IMR-90 (cell line): ENCODE data around the gene PM20D1. TPM values are rescaled to one million over a fixed set of nuclear protein-coding genes. Genes with fewer than 3 reads are reported as not detected.

Experiments
- ATAC-seq: fragments of 200-7000 bp; cut with Tn5 transposase; 2 replicates; pipeline ENCODE4 v1.9.1; 2020; ENCODE audit warnings: low read depth, mild to moderate bottlenecking, moderate library complexity
- BruUV-seq: library from RNA; stranded (reverse); fragments of 400-500 nt; replicated peaks from 2 replicates; lab custom pipeline; 2021; lab: Mats Ljungman, UMichigan
- CTCF ChIA-PET: fragments of 300-600 bp; formaldehyde crosslinking; extraction: SDS; loops from one replicate; lab custom pipeline; 2021; ENCODE audit warnings: antibody characterized with exemption; lab: Yijun Ruan, JAX
- POLR2A ChIA-PET: fragments of 300-600 bp; sonication (Branson Sonifier 250); formaldehyde crosslinking; loops from one replicate; lab custom pipeline; 2022; ENCODE audit warnings: antibody characterized with exemption; ENCODE audit not compliant: unreplicated experiment; lab: Charles Lee
- DNase-seq: peaks from one replicate; pipeline ENCODE4 v3.0.0; 2013
- H2AFZ ChIP-seq: replicated peaks from 2 replicates; pipeline ENCODE3; 2013; ENCODE audit warnings: low read length, mild to moderate bottlenecking; ENCODE audit not compliant: poor library complexity
- H2AK5ac ChIP-seq: 2 replicates; pipeline ENCODE4 v1.6.1; 2013; ENCODE audit warnings: low read depth, low read length, inconsistent platforms
- H2AK9ac ChIP-seq: replicated peaks from 2 replicates; pipeline ENCODE3; 2013; ENCODE audit warnings: mild to moderate bottlenecking, low read depth, low read length, moderate library complexity; ENCODE audit not compliant: poor library complexity
- H2BK120ac ChIP-seq: 2 replicates; pipeline ENCODE4 v1.6.1; 2013; ENCODE audit warnings: low read depth, low read length, inconsistent platforms
- H2BK15ac ChIP-seq: 3 replicates; pipeline ENCODE4 v1.6.1; 2013; ENCODE audit warnings: low read depth, low read length, inconsistent platforms
- H2BK20ac ChIP-seq: 2 replicates; pipeline ENCODE4 v1.6.1; 2013; ENCODE audit warnings: low read depth, mild to moderate bottlenecking, inconsistent platforms, low read length, moderate library complexity
- H2BK5ac ChIP-seq: 2 replicates; pipeline ENCODE4 v1.6.1; 2013; ENCODE audit warnings: mild to moderate bottlenecking, low read depth, low read length, inconsistent platforms; ENCODE audit not compliant: poor library complexity, severe bottlenecking
- H3K14ac ChIP-seq: replicated peaks from 2 replicates; pipeline ENCODE4 v1.6.1; 2013; ENCODE audit warnings: low read depth, low read length, inconsistent platforms
- H3K18ac ChIP-seq: 2 replicates; pipeline ENCODE4 v1.6.1; 2013; ENCODE audit warnings: low read depth, low read length, control low read depth
- H3K23ac ChIP-seq: 2 replicates; pipeline ENCODE4 v1.6.1; 2013; ENCODE audit warnings: low read depth, low read length, inconsistent platforms
- H3K27ac ChIP-seq: 2 replicates; pipeline ENCODE4 v1.5.1; 2013; ENCODE audit warnings: mild to moderate bottlenecking, control low read depth, low read length; ENCODE audit not compliant: insufficient read depth
- H3K27me3 ChIP-seq: 2 replicates; pipeline ENCODE4 v1.6.1; 2013; ENCODE audit warnings: low read length; ENCODE audit not compliant: control insufficient read depth, insufficient read depth
- H3K36me3 ChIP-seq: 2 replicates; pipeline ENCODE4 v1.6.1; 2013; ENCODE audit warnings: low read length, mixed read lengths; ENCODE audit not compliant: control insufficient read depth, insufficient read depth
- H3K4ac ChIP-seq: 2 replicates; pipeline ENCODE4 v1.6.1; 2013; ENCODE audit warnings: low read depth, low read length, inconsistent platforms
- H3K4me1 ChIP-seq: 2 replicates; pipeline ENCODE4 v1.6.1; 2013; ENCODE audit warnings: low read length, mixed read lengths; ENCODE audit not compliant: control insufficient read depth, insufficient read depth
- H3K4me2 ChIP-seq: 2 replicates; pipeline ENCODE4 v1.6.1; 2013; ENCODE audit warnings: low read depth, mild to moderate bottlenecking, control low read depth, low read length, moderate library complexity
- H3K4me3 ChIP-seq: 2 replicates; pipeline ENCODE4 v1.5.1; 2013; ENCODE audit warnings: low read depth, mild to moderate bottlenecking, control low read depth, low read length, moderate library complexity; ENCODE audit not compliant: insufficient read depth
- H3K56ac ChIP-seq: 2 replicates; pipeline ENCODE4 v1.6.1; 2013; ENCODE audit warnings: low read length, inconsistent platforms; ENCODE audit not compliant: insufficient read depth; ENCODE audit errors: extremely low read depth
- H3K79me1 ChIP-seq, 2 experiments: 2 replicates each; pipeline ENCODE4 v1.6.1; 2013; ENCODE audit warnings: low read length in 2 of 2, inconsistent platforms in 1 of 2, low read depth in 1 of 2
- H3K9ac ChIP-seq: 2 replicates; pipeline ENCODE4 v1.6.1; 2013; ENCODE audit warnings: low read depth, low read length, control low read depth
- H3K9me1 ChIP-seq: 2 replicates; pipeline ENCODE4 v1.6.1; 2013; ENCODE audit warnings: low read length, inconsistent platforms; ENCODE audit not compliant: insufficient read depth
- H3K9me3 ChIP-seq: 2 replicates; pipeline ENCODE4 v1.6.1; 2013; ENCODE audit warnings: low read length; ENCODE audit not compliant: control insufficient read depth, insufficient read depth
- H4K20me1 ChIP-seq: 2 replicates; pipeline ENCODE4 v1.6.1; 2013; ENCODE audit warnings: low read length, inconsistent platforms; ENCODE audit not compliant: insufficient read depth
- H4K5ac ChIP-seq: 2 replicates; pipeline ENCODE4 v1.6.1; 2013; ENCODE audit warnings: mild to moderate bottlenecking, low read depth, low read length, control low read depth
- H4K8ac ChIP-seq, 2 experiments: 2 replicates each; pipeline ENCODE4 v1.6.1; 2013; ENCODE audit warnings: low read depth in 2 of 2, low read length in 2 of 2, control low read depth in 1 of 2, inconsistent platforms in 1 of 2
- H4K91ac ChIP-seq: 2 replicates; pipeline ENCODE4 v1.6.1; 2013; ENCODE audit warnings: low read depth, low read length, inconsistent platforms; ENCODE audit not compliant: insufficient read depth
- BHLHE40 ChIP-seq: fragments of 150-350 bp; IDR thresholded peaks from 2 replicates; pipeline ENCODE4 v1.6.1; 2016; ENCODE audit warnings: mild to moderate bottlenecking, low read depth, low read length
- CEBPB ChIP-seq: IDR thresholded peaks from 2 replicates; pipeline ENCODE4 v1.6.1; 2012; ENCODE audit warnings: low read depth, low read length, improper control_type of control experiment
- CHD1 ChIP-seq: IDR thresholded peaks from 2 replicates; pipeline ENCODE4 v1.6.1; 2012; ENCODE audit warnings: low read depth, low read length, improper control_type of control experiment
- MXI1 ChIP-seq: IDR thresholded peaks from 2 replicates; pipeline ENCODE4 v1.6.1; 2012; ENCODE audit warnings: low read depth, mild to moderate bottlenecking, low read length, moderate library complexity, borderline replicate concordance
- POLR2A ChIP-seq: IDR thresholded peaks from 2 replicates; pipeline ENCODE4 v1.6.1; 2012; ENCODE audit warnings: mild to moderate bottlenecking, low read depth, low read length
- RCOR1 ChIP-seq: IDR thresholded peaks from 2 replicates; pipeline ENCODE4 v1.6.1; 2012; ENCODE audit warnings: mild to moderate bottlenecking, low read length, improper control_type of control experiment; ENCODE audit not compliant: insufficient replicate concordance
- WGBS, 2 experiments: methylation state at CpG; one replicate each; pipeline versions ENCODE4 v1.1.5 to v1.1.7; 2013; ENCODE audit warnings: missing lambda C conversion rate in 2 of 2; ENCODE audit not compliant: insufficient read length in 1 of 2; ENCODE audit errors: extremely low coverage in 2 of 2; 5-methylcytosine and 5-hydroxymethylcytosine counted together
- dilution Hi-C: fragments of 300-500 bp; cut with HindIII; formaldehyde crosslinking; loops from one replicate; pipeline ENCODE4 v1.14.3; 2018; ENCODE audit warnings: low sequenced_read_pairs; ENCODE audit not compliant: unreplicated experiment
- in situ Hi-C: fragments of 300-500 bp; cut with MboI; formaldehyde crosslinking; loops from 3 replicates; pipeline ENCODE4 v1.14.3; 2019; ENCODE audit warnings: low sequenced_read_pairs, inconsistent platforms, mixed read lengths
- intact Hi-C: fragments of 100-400 bp; cut with micrococcal nuclease; formaldehyde crosslinking; loops from 2 replicates; pipeline ENCODE4 v1.10.0; 2022
- polyA plus RNA-seq, 3 experiments: library from polyadenylated mRNA; depleted of rRNA; stranded (reverse); fragments of >200 nt; gene quantifications; 2 replicates each; pipeline ENCODE4 v1.2.3, GENCODE V29; 2012; ENCODE audit warnings: low replicate concordance in 1 of 3
- total RNA-seq: library from RNA; depleted of rRNA; stranded (reverse); fragments of >200 nt; gene quantifications from 2 replicates; pipeline ENCODE4 v1.2.3, GENCODE V29; 2012
- TF ChIP-seq, protein P1 (sequence below): conservative IDR thresholded peaks from 2 replicates; pipeline ENCODE4 v1.5.1; 2012; ENCODE audit warnings: mild to moderate bottlenecking, low read depth, low read length, improper control_type of control experiment
- TF ChIP-seq, protein P2 (sequence below): fragments of 150-350 bp; IDR thresholded peaks from 2 replicates; pipeline ENCODE4 v1.6.1; 2017; ENCODE audit warnings: mild to moderate bottlenecking, antibody characterized with exemption, low read length, low read depth

PM20D1 gene
- total and polyA plus RNA-seq, 2 of the 4 experiments (the other 2 are of a cell fraction): not detected

DNA sequence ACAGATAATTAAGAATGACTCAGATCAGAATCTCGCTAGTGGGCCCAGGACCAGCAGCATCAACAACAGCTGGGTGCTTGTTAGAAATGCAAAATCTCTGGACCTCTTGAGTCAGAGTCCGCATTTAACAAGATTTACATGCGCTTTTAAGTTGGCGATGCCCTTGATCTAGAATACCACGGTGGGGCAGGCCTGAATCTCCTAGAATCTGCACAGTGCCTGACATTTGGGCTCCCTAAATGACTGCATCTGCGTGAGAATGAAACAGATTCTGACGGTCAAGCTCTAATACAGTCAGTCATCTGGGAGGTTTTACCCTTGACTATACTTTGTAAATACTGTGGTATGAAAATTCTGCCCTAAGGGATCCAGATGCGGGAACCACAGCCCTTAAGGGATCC, 57.5 kb downstream of the PM20D1 start:
- 86% methylated on average over 5 of the region's 8 CpGs; no CpG with 5 or more reads in 1 of the 2 experiments for WGBS, 2 experiments
- Histone ChIP-seq H3K56ac (no peak overlapping the region), H2BK120ac (no peak overlapping the region), H2BK15ac (no peak overlapping the region), H4K20me1 (no peaks in the 10 kb centered on the region), H2AK9ac (no peak overlapping the region), H2AFZ (no peak overlapping the region), H3K9me1 (no peaks in the 10 kb centered on the region), H3K4me1 (no peaks in the 10 kb centered on the region), H3K4ac (no peak overlapping the region), H2BK20ac (no peak overlapping the region), H3K27me3 (no peaks in the 10 kb centered on the region), H4K91ac (no peak overlapping the region), H4K5ac (no peak overlapping the region), H3K36me3 (peaks cover 40% of the 10 kb centered on the region), H2BK5ac (no peak overlapping the region), H3K23ac (no peak overlapping the region), H3K14ac (no peak overlapping the region), H3K9me3 (no peaks in the 10 kb centered on the region), H3K4me2 (no peak overlapping the region), H3K18ac (no peak overlapping the region), H3K9ac (no peak overlapping the region), H2AK5ac (no peak overlapping the region), H3K79me1 (no peaks in the 10 kb centered on the region), H3K4me3 (no peak overlapping the region), H4K8ac (no peak overlapping the region), H3K27ac (no peak overlapping the region)
- intact Hi-C loops (no loop called here), in situ Hi-C loops (loop anchor here (5.0 to 10.0 kb wide), 3 partner anchors 120 to 312 kb away; no protein-coding TSS in a partner anchor), dilution Hi-C loops (no loop called here)
- ATAC-seq: no peak
- ChIA-PET CTCF (interaction anchor here (0.6 to 4.5 kb wide), 11 partner anchors 8 to 193 kb away, joined by 3 to 50 read pairs (median 5); no protein-coding TSS in a partner anchor), POLR2A (no interaction called here)
- TF ChIP-seq, protein P1, sequence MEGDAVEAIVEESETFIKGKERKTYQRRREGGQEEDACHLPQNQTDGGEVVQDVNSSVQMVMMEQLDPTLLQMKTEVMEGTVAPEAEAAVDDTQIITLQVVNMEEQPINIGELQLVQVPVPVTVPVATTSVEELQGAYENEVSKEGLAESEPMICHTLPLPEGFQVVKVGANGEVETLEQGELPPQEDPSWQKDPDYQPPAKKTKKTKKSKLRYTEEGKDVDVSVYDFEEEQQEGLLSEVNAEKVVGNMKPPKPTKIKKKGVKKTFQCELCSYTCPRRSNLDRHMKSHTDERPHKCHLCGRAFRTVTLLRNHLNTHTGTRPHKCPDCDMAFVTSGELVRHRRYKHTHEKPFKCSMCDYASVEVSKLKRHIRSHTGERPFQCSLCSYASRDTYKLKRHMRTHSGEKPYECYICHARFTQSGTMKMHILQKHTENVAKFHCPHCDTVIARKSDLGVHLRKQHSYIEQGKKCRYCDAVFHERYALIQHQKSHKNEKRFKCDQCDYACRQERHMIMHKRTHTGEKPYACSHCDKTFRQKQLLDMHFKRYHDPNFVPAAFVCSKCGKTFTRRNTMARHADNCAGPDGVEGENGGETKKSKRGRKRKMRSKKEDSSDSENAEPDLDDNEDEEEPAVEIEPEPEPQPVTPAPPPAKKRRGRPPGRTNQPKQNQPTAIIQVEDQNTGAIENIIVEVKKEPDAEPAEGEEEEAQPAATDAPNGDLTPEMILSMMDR: no peak
- TF ChIP-seq, protein P2, sequence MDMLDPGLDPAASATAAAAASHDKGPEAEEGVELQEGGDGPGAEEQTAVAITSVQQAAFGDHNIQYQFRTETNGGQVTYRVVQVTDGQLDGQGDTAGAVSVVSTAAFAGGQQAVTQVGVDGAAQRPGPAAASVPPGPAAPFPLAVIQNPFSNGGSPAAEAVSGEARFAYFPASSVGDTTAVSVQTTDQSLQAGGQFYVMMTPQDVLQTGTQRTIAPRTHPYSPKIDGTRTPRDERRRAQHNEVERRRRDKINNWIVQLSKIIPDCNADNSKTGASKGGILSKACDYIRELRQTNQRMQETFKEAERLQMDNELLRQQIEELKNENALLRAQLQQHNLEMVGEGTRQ: no peak
- TF ChIP-seq CEBPB (no peak), RCOR1 (no peak), POLR2A (no peak), MXI1 (no peak), BHLHE40 (no peak), CHD1 (no peak)
- no TSS peak for BruUV-seq
- no peak for DNase-seq
